MG63 (cell line): Measurements from ENCODE around the gene PPARG. TPM values are rescaled to one million over a fixed set of nuclear protein-coding genes. Genes with fewer than 3 reads are reported as not detected.
A peak's percentile ranks its signal among the peaks of the same experiment; 100 is the strongest.

Experiments used
- DNase-seq: peaks from one replicate; pipeline ENCODE4 v3.0.0-alpha.2; 2020
- H3K27me3 ChIP-seq: fragments of 250-450 bp; sonication (Bioruptor Pico); 2 replicates; pipeline ENCODE4 v1.5.1; 2020; ENCODE audit warnings: mild to moderate bottlenecking, moderate library complexity
- H3K36me3 ChIP-seq: fragments of 250-450 bp; sonication (Bioruptor Pico); 2 replicates; pipeline ENCODE4 v1.5.1; 2020; ENCODE audit warnings: mild to moderate bottlenecking, moderate library complexity
- H3K4me3 ChIP-seq: fragments of 250-450 bp; sonication (Bioruptor Pico); 2 replicates; pipeline ENCODE4 v1.5.1; 2020; ENCODE audit warnings: mild to moderate bottlenecking, moderate library complexity
- H3K9me3 ChIP-seq: fragments of 250-450 bp; sonication (Bioruptor Pico); 2 replicates; pipeline ENCODE4 v1.5.1; 2020; ENCODE audit warnings: mild to moderate bottlenecking, moderate library complexity
- total RNA-seq: library from RNA; depleted of rRNA; stranded (reverse); fragments of >200 nt; shearing (Covaris generic); gene quantifications from 2 replicates; pipeline ENCODE4 v1.2.3, GENCODE V29; 2014; ENCODE audit warnings: low replicate concordance

The PPARG gene
- total RNA-seq, 1 experiment from 2014 or later, result 7.2 TPM

- no peak for DNase-seq
- Histone ChIP-seq H3K36me3 (no peaks in the 10 kb centered on the region), H3K4me3 (no peak overlapping the region), H3K27me3 (no peaks in the 10 kb centered on the region), H3K9me3 (no peaks in the 10 kb centered on the region)
Measured at GRCh38 chr3:12299026-12299425, 10.2 kb downstream of the PPARG start.

- DNase-seq, result peak; percentile 50
- no peaks in the 10 kb centered on the region for H3K27me3 ChIP-seq
Measured at GRCh38 chr3:12300137-12300536, 11.3 kb downstream of the PPARG start.

GRCh38 chr3:12301031-12301430 is 12.2 kb downstream of the PPARG start:
- Histone ChIP-seq H3K9me3 (no peaks in the 10 kb centered on the region), H3K27me3 (no peaks in the 10 kb centered on the region), H3K4me3 (no peak overlapping the region), H3K36me3 (no peaks in the 10 kb centered on the region)
- DNase-seq, result no peak

More at GRCh38 chr3:12300137-12300536, 11.3 kb downstream of the PPARG start:
- no peaks in the 10 kb centered on the region for H3K9me3 ChIP-seq
- no peaks in the 10 kb centered on the region for H3K36me3 ChIP-seq
- no peak overlapping the region for H3K4me3 ChIP-seq

GRCh38 chr3:12301513-12301912 is 12.6 kb downstream of the PPARG start:
- H3K4me3 ChIP-seq, result no peak overlapping the region
- no peaks in the 10 kb centered on the region for H3K27me3 ChIP-seq
- DNase-seq, result no peak
- no peaks in the 10 kb centered on the region for H3K9me3 ChIP-seq
- H3K36me3 ChIP-seq, result no peaks in the 10 kb centered on the region

GRCh38 chr3:12302564-12302963 is 13.7 kb downstream of the PPARG start:
- Histone ChIP-seq H3K27me3 (no peaks in the 10 kb centered on the region), H3K36me3 (no peaks in the 10 kb centered on the region), H3K4me3 (no peak overlapping the region), H3K9me3 (no peaks in the 10 kb centered on the region)
- DNase-seq, result no peak

- no peak overlapping the region for H3K4me3 ChIP-seq
- H3K36me3 ChIP-seq, result no peaks in the 10 kb centered on the region
- no peaks in the 10 kb centered on the region for H3K27me3 ChIP-seq
- H3K9me3 ChIP-seq, result no peaks in the 10 kb centered on the region; the same call in 1 of the 2 replicates
- DNase-seq, result no peak
Measured at GRCh38 chr3:12303534-12303933, 14.7 kb downstream of the PPARG start.

- no peaks in the 10 kb centered on the region for H3K27me3 ChIP-seq
- DNase-seq, result no peak
Measured at GRCh38 chr3:12303993-12304392, 15.1 kb downstream of the PPARG start.

GRCh38 chr3:12307136-12307535 is 18.3 kb downstream of the PPARG start:
- H3K9me3 ChIP-seq, result peaks cover 5% of the 10 kb centered on the region
- no peaks in the 10 kb centered on the region for H3K36me3 ChIP-seq
- H3K27me3 ChIP-seq, result no peaks in the 10 kb centered on the region
- no peak for DNase-seq
- no peak overlapping the region for H3K4me3 ChIP-seq

More at GRCh38 chr3:12303993-12304392, 15.1 kb downstream of the PPARG start:
- Histone ChIP-seq H3K4me3 (no peak overlapping the region), H3K36me3 (no peaks in the 10 kb centered on the region), H3K9me3 (peaks cover 4% of the 10 kb centered on the region)

GRCh38 chr3:12308517-12308916 is 19.6 kb downstream of the PPARG start:
- Histone ChIP-seq H3K27me3 (no peaks in the 10 kb centered on the region), H3K36me3 (no peaks in the 10 kb centered on the region), H3K4me3 (no peak overlapping the region), H3K9me3 (peaks cover 5% of the 10 kb centered on the region)
- no peak for DNase-seq

- peaks cover 5% of the 10 kb centered on the region for H3K9me3 ChIP-seq
- no peak overlapping the region for H3K4me3 ChIP-seq
- H3K36me3 ChIP-seq, result no peaks in the 10 kb centered on the region
- DNase-seq, result no peak
- no peaks in the 10 kb centered on the region for H3K27me3 ChIP-seq
Measured at GRCh38 chr3:12309716-12310115, 20.8 kb downstream of the PPARG start.

- no peaks in the 10 kb centered on the region for H3K27me3 ChIP-seq
- DNase-seq, result no peak
- no peaks in the 10 kb centered on the region for H3K36me3 ChIP-seq
- H3K9me3 ChIP-seq, result peaks cover 5% of the 10 kb centered on the region
- H3K4me3 ChIP-seq, result no peak overlapping the region
Measured at GRCh38 chr3:12312010-12312409, 23.1 kb downstream of the PPARG start.

GRCh38 chr3:12313519-12313918 is 24.6 kb downstream of the PPARG start:
- Histone ChIP-seq H3K4me3 (no peak overlapping the region), H3K36me3 (no peaks in the 10 kb centered on the region), H3K27me3 (no peaks in the 10 kb centered on the region), H3K9me3 (peaks cover 5% of the 10 kb centered on the region)
- DNase-seq, result no peak

- no peak for DNase-seq
- H3K36me3 ChIP-seq, result no peaks in the 10 kb centered on the region
- H3K4me3 ChIP-seq, result no peak overlapping the region
- H3K9me3 ChIP-seq, result no peaks in the 10 kb centered on the region
- no peaks in the 10 kb centered on the region for H3K27me3 ChIP-seq
Measured at GRCh38 chr3:12316253-12316652, 27.4 kb downstream of the PPARG start.

- DNase-seq, result no peak
- no peak overlapping the region for H3K4me3 ChIP-seq
- no peaks in the 10 kb centered on the region for H3K27me3 ChIP-seq
- H3K36me3 ChIP-seq, result no peaks in the 10 kb centered on the region
- no peaks in the 10 kb centered on the region for H3K9me3 ChIP-seq
Measured at GRCh38 chr3:12316729-12317351, 28.0 kb downstream of the PPARG start.

- H3K27me3 ChIP-seq, result no peaks in the 10 kb centered on the region
- H3K36me3 ChIP-seq, result no peaks in the 10 kb centered on the region
- DNase-seq, result no peak
- no peak overlapping the region for H3K4me3 ChIP-seq
- H3K9me3 ChIP-seq, result no peaks in the 10 kb centered on the region
Measured at GRCh38 chr3:12317914-12318313, 29.0 kb downstream of the PPARG start.

GRCh38 chr3:12318758-12319621 is 30.1 kb downstream of the PPARG start:
- Histone ChIP-seq H3K27me3 (no peaks in the 10 kb centered on the region), H3K4me3 (no peak overlapping the region), H3K36me3 (no peaks in the 10 kb centered on the region), H3K9me3 (no peaks in the 10 kb centered on the region)
- DNase-seq, result no peak

GRCh38 chr3:12321015-12321414 is 32.1 kb downstream of the PPARG start:
- Histone ChIP-seq H3K4me3 (no peak overlapping the region), H3K27me3 (no peaks in the 10 kb centered on the region), H3K9me3 (no peaks in the 10 kb centered on the region), H3K36me3 (no peaks in the 10 kb centered on the region)
- no peak for DNase-seq

GRCh38 chr3:12323237-12323636 is 34.4 kb downstream of the PPARG start:
- Histone ChIP-seq H3K9me3 (no peaks in the 10 kb centered on the region), H3K4me3 (no peak overlapping the region), H3K36me3 (no peaks in the 10 kb centered on the region), H3K27me3 (no peaks in the 10 kb centered on the region)
- DNase-seq, result no peak
